ENCODE results near the gene ANKRD65.
"Not testable (repeated sequence)": the region's sequence is repeated elsewhere in the genome, so short reads cannot be mapped to it uniquely, and the experiment has no call there.

ANKRD65 gene

DNA sequence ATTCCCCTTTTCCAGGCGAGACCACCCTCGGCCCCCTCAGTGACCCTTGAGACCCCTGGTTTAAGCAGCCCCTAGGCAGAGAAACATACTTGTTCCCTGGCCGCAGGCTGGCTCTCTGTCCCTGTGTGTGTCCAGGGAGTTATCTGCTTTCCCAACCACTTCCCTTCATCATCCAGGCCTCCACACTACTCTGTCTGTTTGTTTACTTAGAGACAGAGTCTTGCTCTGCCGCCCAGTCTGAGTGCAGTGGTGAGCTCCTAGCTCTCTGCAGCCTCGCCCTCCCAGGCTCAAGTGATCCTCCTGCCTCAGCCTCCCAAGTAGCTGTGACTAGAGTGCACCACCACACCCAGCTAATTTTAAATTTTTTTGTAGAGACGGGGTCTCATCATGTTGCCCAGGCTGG, 8.6 kb upstream of the ANKRD65 start:
- no peak for DNase-seq
- TF ChIP-seq GATA1 (IDR thresholded peaks at IDR 0.05; ENCODE audit: low read depth, low read length): no peak
- no peak for TF ChIP-seq POLR2A (IDR thresholded peaks at IDR 0.05; ENCODE audit: low read length)

DNA sequence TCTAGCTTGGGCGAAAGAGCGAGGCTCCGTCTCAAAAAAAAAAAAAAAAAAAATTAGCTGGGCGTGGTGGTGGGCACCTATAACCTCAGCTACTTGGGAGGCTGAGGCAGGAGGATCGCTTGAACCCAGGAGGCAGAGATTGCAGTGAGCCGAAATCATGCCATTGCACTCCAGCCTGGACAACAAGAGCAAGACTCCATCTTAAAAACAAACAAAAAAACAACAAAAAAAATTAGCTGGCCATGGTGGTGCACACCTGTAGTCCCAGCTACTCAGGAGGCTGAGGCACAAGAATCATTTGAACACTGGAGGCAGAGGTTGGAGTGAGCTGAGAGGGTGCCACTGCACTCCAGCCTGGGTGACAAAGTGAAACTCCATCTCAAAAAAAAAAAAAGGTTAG, 7.9 kb upstream of the ANKRD65 start:
- DNase-seq: not testable (repeated sequence)

DNA sequence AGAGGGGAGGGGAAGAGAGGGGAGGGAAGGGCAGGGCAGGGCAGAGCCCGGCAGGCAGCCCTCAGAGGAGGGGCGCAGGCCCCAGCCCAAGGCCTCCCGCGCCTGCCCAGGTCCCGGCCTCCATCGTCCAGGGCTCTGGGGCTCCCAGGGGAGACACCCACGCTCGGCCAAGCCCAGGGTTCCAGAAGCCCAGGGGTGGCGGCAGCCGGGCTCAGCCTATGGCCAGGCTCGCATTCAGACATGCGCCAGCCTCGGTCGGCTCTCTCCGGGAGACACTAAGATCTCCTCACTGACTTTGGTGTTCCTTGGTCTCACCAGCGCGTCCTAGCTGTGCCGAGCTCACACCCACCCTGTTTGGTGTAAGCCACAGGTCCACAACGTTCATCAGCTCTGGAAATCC, 7.1 kb upstream of the ANKRD65 start:
- DNase-seq: no peak
- TF ChIP-seq GATA1 (IDR thresholded peaks at IDR 0.05; ENCODE audit: low read depth, low read length) (no peak), POLR2A (IDR thresholded peaks at IDR 0.05; ENCODE audit: low read length) (no peak)

DNA sequence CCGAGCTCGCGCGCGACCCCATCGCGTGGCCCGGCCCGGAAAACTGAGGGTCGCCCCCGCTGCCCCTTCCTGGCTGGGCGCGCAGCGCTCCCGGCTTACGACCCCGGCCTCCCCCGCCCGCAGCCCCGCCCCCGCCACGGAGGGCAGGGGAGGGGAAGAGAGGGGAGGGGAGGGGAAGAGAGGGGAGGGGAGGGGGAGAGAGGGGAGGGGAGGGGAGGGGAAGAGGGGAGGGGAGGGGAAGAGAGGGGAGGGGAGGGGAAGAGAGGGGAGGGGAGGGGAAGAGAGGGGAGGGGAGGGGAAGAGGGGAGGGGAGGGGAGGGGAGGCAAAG, 6.7 kb upstream of the ANKRD65 start:
- TF ChIP-seq POLR2A (IDR thresholded peaks at IDR 0.05; ENCODE audit: low read length) (no peak), GATA1 (IDR thresholded peaks at IDR 0.05; ENCODE audit: low read depth, low read length) (no peak)
- no peak for DNase-seq

DNA sequence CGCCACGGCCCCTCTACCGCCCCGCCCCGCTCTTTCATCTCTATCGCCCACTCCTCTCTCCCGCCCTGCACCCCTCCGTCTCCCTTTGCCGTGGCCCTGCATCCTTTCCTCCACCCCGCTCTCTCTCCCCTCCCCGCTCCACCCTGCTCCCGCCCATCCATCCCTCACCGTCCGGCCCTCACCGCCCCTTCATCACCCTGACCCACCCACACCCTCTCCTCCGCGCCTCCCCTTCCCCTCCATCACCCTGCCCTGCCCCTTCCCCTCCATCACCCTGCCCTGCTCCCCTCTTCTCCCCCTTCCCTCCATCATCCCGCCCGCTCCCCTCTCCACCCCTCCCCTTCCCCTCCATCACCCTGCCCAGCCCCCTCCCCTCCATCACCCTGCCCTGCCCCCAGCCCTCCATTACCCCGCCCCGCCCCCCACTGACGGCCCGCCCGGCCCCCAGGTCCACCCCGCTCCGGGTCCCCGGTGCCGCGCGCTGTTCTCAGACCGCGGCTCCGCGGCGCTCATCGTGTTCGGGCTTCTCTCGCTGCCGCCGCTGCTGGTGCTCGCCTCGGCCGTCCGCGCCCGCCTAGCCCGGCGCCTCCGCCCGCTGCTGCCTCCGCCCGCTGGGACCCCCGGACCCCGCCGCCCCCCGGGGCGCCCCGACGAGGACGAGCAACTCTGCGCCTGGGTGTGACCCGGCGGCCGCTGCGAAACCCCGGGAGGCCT, 6.2 kb upstream of the ANKRD65 start:
- no peak for DNase-seq
- TF ChIP-seq POLR2A (IDR thresholded peaks at IDR 0.05; ENCODE audit: low read length) (no peak), GATA1 (IDR thresholded peaks at IDR 0.05; ENCODE audit: low read depth, low read length) (no peak)

DNA sequence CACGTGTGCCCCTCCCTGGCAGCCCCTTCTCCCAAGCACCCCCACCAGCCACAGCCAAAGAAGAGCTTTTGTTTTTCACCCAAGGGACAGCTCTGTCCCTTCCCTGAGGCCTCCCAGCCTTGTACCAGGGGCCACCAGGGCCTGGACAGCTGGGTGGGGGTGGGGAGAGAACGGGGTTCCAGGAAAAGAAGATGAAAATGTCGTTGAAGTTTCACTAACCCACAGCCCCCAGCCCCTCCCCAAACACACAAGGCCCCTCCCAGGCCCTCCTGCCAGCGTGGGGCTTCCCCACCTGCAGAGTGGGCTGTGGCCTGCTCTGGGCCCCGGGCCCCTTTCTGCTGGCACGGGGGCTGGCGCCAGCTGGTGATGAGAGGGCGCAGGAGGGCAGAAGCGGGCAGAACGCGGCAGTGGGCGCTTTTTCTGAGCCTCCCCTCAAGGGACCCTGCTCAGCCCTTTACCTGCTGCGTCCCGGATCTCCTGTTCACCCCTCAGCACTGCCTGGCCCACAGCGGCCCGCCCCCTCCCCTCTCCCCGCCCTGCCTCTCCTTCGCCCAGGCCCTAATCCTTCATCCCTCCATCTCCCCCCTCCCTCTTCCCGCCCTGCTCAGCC, 5.5 kb upstream of the ANKRD65 start:
- DNase-seq: no peak
- TF ChIP-seq POLR2A (IDR thresholded peaks at IDR 0.05; ENCODE audit: low read length) (no peak), GATA1 (IDR thresholded peaks at IDR 0.05; ENCODE audit: low read depth, low read length) (no peak)

DNA sequence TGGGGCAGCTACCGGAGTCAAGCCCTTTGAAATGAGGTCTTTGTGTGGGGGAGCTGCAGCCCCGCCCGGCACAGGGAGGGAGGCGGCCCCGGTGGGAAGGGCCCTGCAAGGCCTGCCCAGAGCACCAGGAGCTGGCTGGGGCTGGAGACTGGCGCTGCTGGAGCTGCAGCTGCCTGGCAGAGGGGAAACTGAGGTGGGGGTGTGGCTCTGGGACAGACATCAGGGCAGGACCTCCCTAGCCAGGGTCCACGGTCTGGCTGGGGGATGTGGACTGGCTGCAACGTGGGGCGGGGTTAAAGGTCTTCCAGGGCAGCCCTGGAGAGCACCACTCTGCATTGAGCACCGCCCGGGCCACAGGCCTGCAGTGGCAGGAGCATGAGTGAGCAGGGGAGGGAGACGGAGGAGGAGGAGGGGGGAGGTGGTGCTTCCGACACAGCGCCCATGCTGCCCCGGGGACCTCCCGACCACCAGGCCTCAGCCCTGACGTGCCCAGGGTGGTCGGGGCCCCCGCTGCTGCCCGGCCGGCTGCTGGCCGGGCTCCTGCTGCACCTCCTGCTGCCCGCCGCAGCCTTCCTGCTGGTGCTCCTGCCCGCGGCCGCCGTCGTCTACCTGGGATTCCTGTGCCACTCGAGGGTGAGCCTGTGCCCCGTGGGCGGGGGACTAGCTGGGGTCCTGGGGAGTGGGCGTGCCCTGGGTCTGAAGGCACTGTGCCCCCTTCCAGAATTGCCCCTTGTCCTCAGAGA, 4.8 kb upstream of the ANKRD65 start:
- TF ChIP-seq GATA1 (IDR thresholded peaks at IDR 0.05; ENCODE audit: low read depth, low read length): no peak
- TF ChIP-seq POLR2A (IDR thresholded peaks at IDR 0.05; ENCODE audit: low read length): no peak
- DNase-seq: no peak

DNA sequence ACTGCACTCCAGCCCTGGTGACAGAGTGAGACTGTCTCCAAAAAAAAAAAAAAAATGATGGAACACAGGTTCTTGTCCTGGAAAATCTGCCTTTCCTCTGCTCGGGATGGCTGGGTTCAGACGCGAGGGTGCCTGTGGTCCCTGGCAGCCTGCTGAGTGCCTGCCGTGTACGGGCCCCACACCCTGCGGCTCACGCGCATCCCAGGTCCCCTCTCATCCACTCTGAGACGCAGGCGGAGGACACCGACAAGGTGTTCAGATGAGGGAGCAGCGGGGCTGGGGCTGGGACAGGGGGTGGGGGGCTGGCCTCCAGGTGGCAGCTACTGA, 4.3 kb upstream of the ANKRD65 start:
- TF ChIP-seq GATA1 (IDR thresholded peaks at IDR 0.05; ENCODE audit: low read depth, low read length) (no peak), POLR2A (IDR thresholded peaks at IDR 0.05; ENCODE audit: low read length) (no peak)
- no peak for DNase-seq

DNA sequence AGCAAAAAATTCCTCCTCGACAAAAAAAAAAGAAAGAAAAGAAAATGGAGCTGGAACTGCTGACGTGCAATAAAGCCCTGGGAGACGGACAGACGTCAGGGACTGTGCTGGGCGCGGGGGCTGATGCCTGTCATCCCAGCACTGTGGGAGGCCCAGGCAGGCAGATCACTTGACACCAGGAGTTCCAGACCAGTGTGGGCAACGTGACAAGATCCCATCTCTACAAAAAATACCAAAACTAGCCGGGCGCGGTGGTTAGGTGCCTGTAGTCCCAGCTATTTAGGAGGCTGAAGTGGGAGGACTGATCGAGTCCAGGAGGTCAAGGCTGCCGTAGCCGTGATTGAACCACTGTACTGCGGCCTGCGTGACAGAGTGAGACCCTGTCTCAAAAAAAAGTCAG, 3.6 kb upstream of the ANKRD65 start:
- no peak for DNase-seq
- TF ChIP-seq POLR2A (IDR thresholded peaks at IDR 0.05; ENCODE audit: low read length): no peak
- TF ChIP-seq GATA1 (IDR thresholded peaks at IDR 0.05; ENCODE audit: low read depth, low read length): no peak

DNA sequence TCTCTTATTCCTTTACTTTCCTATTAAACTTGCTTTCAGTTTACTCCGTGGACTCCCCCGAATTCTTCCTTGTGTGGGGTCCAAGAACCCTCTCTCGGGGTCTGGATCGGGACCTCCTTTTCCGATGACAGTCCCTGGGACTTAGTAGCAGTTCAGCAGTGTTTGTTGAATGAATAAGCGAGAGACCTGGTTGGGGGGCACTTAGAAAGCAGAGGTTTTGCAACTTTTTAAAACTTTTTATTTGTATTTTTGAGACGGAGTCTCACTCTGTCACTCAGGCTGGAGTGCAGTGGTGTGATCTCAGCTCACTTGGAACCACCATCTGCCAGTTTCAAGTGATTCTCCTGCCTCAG, 2.1 kb upstream of the ANKRD65 start:
- DNase-seq: no peak
- TF ChIP-seq POLR2A (IDR thresholded peaks at IDR 0.05; ENCODE audit: low read length) (no peak), GATA1 (IDR thresholded peaks at IDR 0.05; ENCODE audit: low read depth, low read length) (no peak)

DNA sequence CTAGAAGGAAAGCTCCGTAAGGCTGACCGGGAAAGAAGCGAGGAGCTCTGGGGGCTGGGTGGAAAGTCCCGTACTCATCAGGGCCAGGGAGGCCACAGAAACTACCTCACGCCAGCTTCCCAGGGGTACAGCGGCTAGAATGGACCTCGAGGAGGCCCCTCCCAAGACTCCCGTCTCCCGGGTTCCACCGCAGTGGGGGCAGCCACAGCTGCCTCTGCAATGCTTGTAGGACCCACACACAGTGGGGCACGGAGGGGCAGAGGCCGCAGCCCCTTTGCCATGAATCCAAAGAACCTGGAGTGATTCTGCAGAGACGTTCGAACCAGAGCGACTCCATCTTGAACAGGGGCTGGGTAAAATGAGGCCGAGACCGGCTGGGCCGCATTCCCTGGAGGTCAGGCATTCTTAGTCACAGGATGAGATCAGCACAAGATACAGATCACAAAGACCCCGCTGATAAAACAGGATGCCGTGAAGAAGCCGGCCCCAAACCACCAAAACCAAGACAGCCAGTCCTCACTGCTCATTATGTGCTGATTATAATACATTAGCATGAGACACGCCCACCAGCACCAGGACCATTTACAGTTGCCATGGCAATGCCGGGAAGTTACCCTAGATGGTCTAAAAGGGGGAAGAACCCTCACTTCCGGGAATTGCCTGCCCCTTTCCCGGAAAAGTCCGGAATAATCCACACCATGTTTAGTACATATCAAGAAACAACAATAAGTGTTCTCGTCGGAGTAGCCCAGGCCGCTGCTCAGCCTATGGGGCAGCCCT, 1.6 kb upstream of the ANKRD65 start:
- DNase-seq: no peak
- no peak for TF ChIP-seq GATA1 (IDR thresholded peaks at IDR 0.05; ENCODE audit: low read depth, low read length)
- TF ChIP-seq POLR2A (IDR thresholded peaks at IDR 0.05; ENCODE audit: low read length): no peak

DNA sequence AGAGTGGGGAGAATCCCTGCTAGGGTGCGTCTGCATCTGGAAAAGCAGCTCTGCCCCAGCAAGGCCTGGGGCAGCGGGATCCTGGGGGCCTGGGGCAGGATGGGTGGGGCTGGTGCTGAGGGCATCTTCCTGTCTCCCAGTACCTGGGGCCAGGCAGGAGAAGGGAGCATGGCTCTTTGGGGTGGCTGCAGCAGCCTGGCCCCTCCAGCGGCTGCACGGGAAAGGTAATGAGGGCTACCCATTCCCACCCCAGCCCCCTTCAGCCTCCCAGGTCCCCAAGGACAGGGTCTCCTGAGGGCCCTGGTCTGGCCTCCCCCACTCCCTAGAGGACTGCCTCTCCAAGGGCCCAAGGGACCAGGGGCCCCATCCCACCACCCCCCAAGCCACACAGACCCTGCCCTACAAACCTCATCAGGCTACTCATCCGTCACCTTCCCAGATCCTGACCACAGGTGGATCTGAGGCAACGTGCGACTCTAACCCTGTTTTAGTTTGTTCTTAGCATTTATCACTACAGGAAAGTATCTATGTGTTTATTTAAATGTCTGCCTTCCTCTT, 910 bp upstream of the ANKRD65 start:
- TF ChIP-seq GATA1 (IDR thresholded peaks at IDR 0.05; ENCODE audit: low read depth, low read length) (no peak), POLR2A (IDR thresholded peaks at IDR 0.05; ENCODE audit: low read length) (no peak)

DNA sequence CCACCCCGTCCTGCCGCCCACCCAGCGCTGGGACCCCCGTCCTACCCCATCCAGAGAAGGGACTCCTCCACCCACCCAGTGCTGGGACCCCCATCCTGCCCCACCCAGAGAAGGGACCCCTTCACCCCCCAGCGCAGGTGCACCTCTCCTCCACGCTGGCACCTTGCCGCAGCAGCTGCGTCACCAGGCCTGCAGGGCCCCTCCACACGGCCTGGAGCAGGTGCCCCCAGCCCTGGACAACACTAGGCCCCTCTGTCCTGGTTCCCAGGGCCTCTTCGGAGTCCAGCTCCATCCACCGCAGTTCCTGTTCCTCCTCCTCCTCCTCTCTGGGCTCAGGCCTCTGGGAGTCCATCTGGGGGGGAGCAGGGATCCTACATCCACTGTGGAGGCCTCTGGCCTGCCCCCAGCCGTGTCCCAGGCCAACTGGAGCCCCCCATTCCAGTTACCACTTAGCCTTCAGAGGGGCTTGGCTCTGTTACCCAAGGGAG, 378 bp downstream of the ANKRD65 start:
- no peak for DNase-seq
- TF ChIP-seq GATA1 (IDR thresholded peaks at IDR 0.05; ENCODE audit: low read depth, low read length) (no peak), POLR2A (IDR thresholded peaks at IDR 0.05; ENCODE audit: low read length) (no peak)

More for the DNA sequence above, 910 bp upstream of the ANKRD65 start:
- DNase-seq: no peak

All from erythroblast (primary cell).